ENCODE results near the gene FBXL5. TPM values are rescaled to one million over a fixed set of nuclear protein-coding genes. Genes with fewer than 3 reads are reported as not detected.

FBXL5 gene
- total RNA-seq, 1 donor from 2014 or later = 32.1 TPM

DNA sequence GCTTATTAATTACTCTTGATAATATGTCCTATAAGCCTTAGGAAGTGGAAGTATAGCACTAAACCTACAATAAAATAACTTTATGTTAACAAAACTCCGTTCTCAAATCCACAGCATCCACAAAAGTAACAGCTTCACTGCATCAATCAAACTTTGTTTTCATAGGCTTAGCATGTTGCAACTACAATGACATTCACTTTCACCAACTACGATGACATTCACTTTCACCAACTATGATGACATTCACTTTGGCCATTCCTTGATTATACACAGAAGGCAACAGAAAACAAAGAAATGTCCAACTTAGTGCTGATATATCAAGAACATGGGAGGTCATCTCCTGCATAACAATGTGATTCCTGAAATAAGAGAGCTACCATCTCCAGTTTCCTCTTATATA lies 44.3 kb downstream of the FBXL5 start:
- H3K4me1 Mint-ChIP-seq = peaks cover 2% of the 10 kb centered on the region
- CTCF ChIA-PET = no interaction called here
- no peaks in the 10 kb centered on the region for H3K27me3 Mint-ChIP-seq
- peaks cover 45% of the 10 kb centered on the region for H3K36me3 Mint-ChIP-seq (ENCODE audit: low read depth)
- intact Hi-C loops (cut with micrococcal nuclease) = no loop called here
- H3K27ac Mint-ChIP-seq = no peak overlapping the region
- ATAC-seq (ENCODE audit: low read depth) (no peak), DNase-seq (no peak)
- no peak overlapping the region for H3K4me3 Mint-ChIP-seq
- TF ChIP-seq, protein P1, sequence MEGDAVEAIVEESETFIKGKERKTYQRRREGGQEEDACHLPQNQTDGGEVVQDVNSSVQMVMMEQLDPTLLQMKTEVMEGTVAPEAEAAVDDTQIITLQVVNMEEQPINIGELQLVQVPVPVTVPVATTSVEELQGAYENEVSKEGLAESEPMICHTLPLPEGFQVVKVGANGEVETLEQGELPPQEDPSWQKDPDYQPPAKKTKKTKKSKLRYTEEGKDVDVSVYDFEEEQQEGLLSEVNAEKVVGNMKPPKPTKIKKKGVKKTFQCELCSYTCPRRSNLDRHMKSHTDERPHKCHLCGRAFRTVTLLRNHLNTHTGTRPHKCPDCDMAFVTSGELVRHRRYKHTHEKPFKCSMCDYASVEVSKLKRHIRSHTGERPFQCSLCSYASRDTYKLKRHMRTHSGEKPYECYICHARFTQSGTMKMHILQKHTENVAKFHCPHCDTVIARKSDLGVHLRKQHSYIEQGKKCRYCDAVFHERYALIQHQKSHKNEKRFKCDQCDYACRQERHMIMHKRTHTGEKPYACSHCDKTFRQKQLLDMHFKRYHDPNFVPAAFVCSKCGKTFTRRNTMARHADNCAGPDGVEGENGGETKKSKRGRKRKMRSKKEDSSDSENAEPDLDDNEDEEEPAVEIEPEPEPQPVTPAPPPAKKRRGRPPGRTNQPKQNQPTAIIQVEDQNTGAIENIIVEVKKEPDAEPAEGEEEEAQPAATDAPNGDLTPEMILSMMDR (IDR thresholded peaks at IDR 0.05) = no peak
- POLR2A ChIA-PET = no interaction called here
- H3K9me3 Mint-ChIP-seq = no peaks in the 10 kb centered on the region

DNA sequence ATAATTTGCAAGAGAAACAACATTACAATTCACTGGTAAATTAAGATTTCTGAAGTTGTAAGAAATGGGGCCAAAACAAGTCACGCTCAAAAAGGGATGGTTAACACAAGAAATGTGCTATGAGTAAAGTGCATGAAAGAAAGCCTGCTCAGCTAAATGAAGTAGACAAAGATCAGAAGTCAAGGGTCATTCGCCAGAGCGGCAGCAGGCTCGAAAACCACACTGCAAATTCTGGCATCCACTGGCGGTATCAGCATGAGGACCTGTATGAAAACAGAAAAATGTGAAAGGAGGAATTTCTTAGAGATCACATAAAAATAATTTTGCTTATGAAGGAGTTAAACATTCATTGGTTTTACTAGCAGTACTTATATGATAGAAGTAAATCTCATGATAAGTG lies 49.6 kb downstream of the FBXL5 start:
- Mint-ChIP-seq H3K4me3 (no peak overlapping the region), H3K36me3 (ENCODE audit: low read depth) (peaks cover 51% of the 10 kb centered on the region), H3K9me3 (no peaks in the 10 kb centered on the region), H3K27ac (no peak overlapping the region), H3K4me1 (peaks cover 4% of the 10 kb centered on the region), H3K27me3 (no peaks in the 10 kb centered on the region)
- DNase-seq (no peak), ATAC-seq (ENCODE audit: low read depth) (no peak)
- TF ChIP-seq, protein P1 (IDR thresholded peaks at IDR 0.05) = no peak
- CTCF ChIA-PET = no interaction called here
- POLR2A ChIA-PET = no interaction called here
- intact Hi-C loops (cut with micrococcal nuclease) = no loop called here

DNA sequence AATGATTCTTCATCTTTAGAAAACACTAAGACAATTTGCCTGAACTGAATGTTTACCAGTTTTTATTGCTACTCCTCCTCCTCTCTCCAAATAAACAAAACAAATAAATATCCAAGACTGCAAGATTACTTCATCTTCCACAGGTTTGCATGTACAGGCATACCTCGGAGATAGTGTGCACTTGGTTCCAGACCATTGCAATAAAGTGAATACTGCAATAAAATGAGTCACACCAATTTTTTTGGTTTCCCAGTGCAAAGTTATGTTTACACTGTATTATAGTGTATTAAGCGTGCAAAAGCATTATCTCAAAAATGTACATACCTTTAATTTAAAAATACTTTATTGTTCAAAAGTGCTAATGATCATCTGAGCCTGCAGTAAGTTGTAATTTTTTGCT lies 53.3 kb downstream of the FBXL5 start:
- ChIA-PET CTCF (no interaction called here), POLR2A (no interaction called here)
- H3K9me3 Mint-ChIP-seq = no peaks in the 10 kb centered on the region
- TF ChIP-seq, protein P1 (IDR thresholded peaks at IDR 0.05) = no peak
- H3K4me3 Mint-ChIP-seq = no peak overlapping the region
- no peak for DNase-seq
- H3K4me1 Mint-ChIP-seq = peaks cover 4% of the 10 kb centered on the region
- no peak for ATAC-seq (ENCODE audit: low read depth)
- intact Hi-C loops (cut with micrococcal nuclease) = no loop called here
- H3K27ac Mint-ChIP-seq = no peak overlapping the region
- H3K27me3 Mint-ChIP-seq = no peaks in the 10 kb centered on the region
- peaks cover 45% of the 10 kb centered on the region for H3K36me3 Mint-ChIP-seq (ENCODE audit: low read depth)

DNA sequence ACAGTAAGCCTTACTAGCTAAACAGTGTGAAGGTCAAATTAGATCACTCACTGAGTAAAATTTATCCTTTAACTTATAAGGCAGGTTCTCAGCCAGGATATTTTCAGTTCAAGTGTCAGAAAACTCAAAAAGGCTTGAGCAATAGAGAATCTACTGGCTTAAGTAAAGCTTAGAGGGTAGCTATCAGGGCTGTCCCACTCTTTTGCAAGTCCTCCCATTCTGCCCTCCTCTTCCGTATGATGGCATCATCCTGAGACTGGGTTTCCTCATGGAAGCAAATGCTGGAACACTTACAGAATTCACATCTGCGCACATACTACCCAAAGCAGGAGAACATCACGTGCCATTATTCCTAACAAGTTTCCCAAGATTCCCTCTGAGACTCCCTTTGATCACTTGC lies 55.0 kb downstream of the FBXL5 start:
- POLR2A ChIA-PET = no interaction called here

DNA sequence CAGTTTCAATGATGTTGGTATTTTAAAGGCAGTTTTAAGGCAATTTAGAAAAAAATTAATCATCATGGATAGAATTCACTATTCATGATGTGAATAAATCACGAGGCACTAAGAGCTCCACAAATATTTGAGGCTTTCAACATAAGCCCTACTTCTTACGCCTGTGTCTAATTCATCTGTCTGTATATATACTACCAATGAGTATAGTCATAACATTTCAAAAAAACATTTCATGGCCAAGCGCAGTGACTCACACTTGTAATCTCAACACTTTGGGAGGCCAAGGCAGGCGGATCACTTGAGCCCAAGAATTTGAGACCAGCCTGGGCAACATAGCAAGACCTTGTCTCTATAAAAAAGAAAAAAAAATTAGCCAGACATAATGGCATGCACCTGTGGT lies 56.5 kb downstream of the FBXL5 start:
- ATAC-seq (ENCODE audit: low read depth) (no peak), DNase-seq (no peak)
- Mint-ChIP-seq H3K4me3 (no peak overlapping the region), H3K36me3 (ENCODE audit: low read depth) (peaks cover 20% of the 10 kb centered on the region), H3K9me3 (no peaks in the 10 kb centered on the region), H3K27me3 (no peaks in the 10 kb centered on the region), H3K27ac (no peak overlapping the region), H3K4me1 (no peaks in the 10 kb centered on the region)
- ChIA-PET CTCF (no interaction called here), POLR2A (no interaction called here)
- TF ChIP-seq, protein P1 (IDR thresholded peaks at IDR 0.05) = no peak
- intact Hi-C loops (cut with micrococcal nuclease) = no loop called here

More for the DNA sequence above, 55.0 kb downstream of the FBXL5 start:
- Mint-ChIP-seq H3K36me3 (ENCODE audit: low read depth) (peaks cover 35% of the 10 kb centered on the region), H3K4me3 (no peak overlapping the region), H3K9me3 (no peaks in the 10 kb centered on the region), H3K4me1 (peaks cover 4% of the 10 kb centered on the region), H3K27ac (no peak overlapping the region), H3K27me3 (no peaks in the 10 kb centered on the region)
- DNase-seq = no peak
- TF ChIP-seq, protein P1 (IDR thresholded peaks at IDR 0.05) = no peak
- ATAC-seq (ENCODE audit: low read depth) = no peak
- CTCF ChIA-PET = no interaction called here
- intact Hi-C loops (cut with micrococcal nuclease) = no loop called here

All from activated B cell treated with CpG ODN at 0.5 μM for 24 hours (primary cell).